GM19240 (cell line): ENCODE data around the gene MBTD1.

ENCODE experiments used
- DNase-seq: peaks from one replicate; pipeline ENCODE4 v3.0.0; 2011; ENCODE audit warnings: low spot score; ENCODE audit not compliant: insufficient read length

MBTD1 gene

DNA sequence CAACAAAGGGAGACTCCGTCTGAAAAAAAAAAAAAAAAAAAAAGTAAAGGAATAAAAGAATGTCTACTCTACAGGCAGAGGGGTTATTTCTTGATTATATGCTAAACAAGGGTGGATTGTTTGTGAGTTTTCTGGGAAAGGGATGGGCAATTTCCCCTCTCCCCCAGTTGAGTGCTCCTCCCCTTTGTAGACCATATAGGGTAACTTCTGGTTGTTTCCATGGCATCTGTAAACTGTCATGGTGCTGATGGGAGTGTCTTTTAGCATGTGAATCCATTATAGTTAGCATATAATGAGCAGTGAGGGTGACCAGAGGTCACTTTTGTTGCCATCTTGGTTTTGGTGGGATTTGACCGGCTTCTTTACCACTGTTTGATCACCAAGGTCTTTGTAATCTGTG is 110.7 kb downstream of the MBTD1 start:
- no peak for DNase-seq

GRCh38 chr17:51147650-51148049 is 112.2 kb downstream of the MBTD1 start:
- no peak for DNase-seq

- no peak for DNase-seq
Observed at GRCh38 chr17:51144266-51145022, 115.4 kb downstream of the MBTD1 start.

DNA sequence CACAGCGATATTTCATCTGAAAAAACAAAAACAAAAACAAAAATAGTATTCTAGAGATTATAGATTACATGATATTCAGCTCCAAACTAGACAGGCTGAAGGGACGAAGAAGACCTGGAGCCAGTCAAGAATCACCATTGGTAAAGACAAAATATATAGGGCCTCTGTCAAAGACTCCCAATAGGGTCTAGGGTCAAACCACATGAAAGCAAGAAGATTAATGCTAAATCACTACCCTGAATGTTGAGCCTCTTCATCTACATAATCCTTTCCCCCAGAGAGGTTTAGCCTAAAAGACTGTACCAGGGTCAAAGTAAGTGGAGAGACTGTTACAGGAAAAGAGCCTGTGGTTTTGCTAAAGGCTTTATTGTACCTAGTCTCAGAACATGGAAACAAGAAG is 117.3 kb downstream of the MBTD1 start:
- no peak for DNase-seq

DNA sequence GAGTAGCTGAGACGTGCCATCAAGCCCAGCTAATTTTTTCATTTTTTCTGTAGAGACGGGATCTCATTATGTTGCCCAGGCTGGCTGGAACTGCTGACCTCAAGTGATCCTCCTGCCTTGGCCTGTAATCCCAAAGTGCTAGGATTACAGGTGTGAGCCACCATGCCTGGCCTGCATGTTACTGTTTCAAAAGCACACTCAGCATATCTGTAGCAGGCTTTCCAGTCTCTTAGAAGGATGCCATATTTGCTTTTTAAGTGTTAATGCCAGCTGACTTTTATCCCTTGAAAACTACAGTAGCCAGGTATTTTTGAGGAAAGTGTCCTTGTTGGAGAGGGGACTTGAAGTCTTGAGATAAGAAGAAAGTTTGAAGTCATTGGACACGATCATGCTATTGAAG is 123.9 kb downstream of the MBTD1 start:
- DNase-seq = no peak

DNA sequence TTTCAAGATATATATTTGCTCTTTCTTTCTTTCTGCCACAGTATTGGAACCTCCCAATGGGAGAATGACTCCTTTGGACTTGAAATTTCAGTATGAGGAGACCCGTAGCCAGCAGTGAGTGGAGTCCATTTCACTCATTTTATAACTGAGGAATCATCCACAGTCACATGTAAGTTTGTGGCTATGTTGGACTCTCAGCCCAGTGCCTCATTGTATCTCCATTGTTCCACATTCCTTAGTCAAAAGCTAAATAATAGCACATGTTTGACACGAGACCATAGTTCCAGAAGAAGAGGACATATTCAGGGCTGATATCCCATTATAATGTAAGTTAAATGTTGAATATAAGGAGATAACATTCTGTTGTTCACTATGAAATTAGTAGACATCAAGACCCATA is 126.5 kb downstream of the MBTD1 start:
- DNase-seq = no peak

GRCh38 chr17:51132964-51133319 is 126.9 kb downstream of the MBTD1 start:
- no peak for DNase-seq

DNA sequence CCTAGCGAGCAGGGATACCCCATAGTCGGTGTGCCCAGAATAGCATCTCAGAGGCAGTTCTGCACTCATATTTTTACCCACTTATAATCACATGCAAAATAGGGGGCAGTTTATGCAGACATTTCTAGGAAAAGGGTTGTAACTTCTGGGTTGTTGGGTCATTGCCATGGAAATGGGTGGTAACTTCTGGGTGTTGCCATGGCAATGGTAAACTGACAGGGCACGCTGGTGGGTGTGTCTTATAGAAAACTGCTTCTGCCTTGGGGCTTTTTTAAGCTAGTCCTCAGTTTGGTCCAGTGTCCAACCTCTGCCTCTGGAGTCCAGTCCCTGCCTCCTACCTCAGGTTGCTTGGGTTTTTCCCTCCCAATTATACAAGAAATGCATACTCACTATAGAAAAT is 131.8 kb downstream of the MBTD1 start:
- DNase-seq = no peak
